GDM1 (cell line): ENCODE data around the gene SOX9.
"Not testable (repeated sequence)": the region's sequence is repeated elsewhere in the genome, so short reads cannot be mapped to it uniquely, and the experiment has no call there.

ENCODE experiments used
- DNase-seq: peaks from one replicate; lab custom pipeline; 2025; lab: John Stamatoyannopoulos, UW

The SOX9 gene

DNA sequence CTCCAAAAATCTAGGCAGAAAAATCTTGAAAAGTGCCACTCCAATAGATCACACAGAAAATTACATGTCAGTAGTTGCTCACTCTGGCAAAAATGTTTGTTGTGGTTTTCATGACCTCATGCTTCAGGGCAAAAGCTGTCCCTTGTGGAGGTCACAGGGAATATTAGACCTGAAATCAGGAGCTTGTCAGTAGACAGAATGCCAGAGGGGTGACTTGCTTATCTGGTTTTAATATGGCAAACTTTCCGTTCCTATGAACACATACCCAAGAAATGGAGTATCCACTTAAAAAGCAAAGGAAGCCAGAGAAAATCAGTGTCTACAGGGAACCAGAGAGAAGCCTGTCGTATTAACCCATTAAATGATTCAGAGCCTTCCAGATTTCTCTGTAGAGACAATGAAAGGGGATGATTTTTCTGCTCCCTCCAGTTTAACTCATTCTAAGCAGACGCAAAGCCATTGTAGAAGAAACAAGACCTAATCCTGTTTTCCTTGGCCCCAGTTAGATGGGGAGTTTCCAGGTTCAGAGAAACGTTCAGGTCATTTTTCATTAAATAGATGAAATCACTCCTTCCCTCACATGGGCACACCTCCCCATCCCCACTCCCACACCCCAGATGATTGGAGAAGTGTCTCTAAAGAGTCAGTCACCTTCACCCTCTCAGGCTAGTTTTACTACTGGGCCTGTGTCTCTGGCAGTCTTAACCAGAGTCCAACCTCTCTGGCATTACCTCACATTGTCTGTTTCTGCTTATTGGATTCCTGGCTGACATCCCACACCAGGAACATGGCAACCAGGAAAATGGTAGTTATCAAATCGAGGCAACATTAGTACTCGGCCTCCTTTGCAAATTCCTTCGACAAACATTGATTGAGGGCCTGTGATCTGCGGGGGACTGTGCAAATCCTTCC, 6.0 kb downstream of the SOX9 start:
- DNase-seq, result no peak

DNA sequence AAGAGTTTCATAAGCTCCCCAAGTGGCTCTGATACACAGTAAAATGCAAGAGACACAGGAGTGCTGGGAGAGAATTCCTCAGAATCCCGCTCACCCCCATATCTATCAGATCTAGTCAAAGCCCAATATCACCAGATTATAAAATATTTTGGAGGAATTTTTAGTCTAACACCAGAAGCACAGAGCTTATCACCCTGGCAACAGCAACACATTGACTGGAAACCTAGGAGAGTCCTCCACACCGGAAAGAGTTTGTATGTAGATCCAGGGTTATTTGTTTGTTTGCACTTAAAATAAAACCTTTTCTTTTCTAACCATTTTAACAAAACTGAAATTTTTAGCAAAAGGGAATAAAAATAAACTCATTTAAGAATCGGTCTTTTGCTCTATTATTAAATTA, 7.2 kb downstream of the SOX9 start:
- DNase-seq, result no peak

DNA sequence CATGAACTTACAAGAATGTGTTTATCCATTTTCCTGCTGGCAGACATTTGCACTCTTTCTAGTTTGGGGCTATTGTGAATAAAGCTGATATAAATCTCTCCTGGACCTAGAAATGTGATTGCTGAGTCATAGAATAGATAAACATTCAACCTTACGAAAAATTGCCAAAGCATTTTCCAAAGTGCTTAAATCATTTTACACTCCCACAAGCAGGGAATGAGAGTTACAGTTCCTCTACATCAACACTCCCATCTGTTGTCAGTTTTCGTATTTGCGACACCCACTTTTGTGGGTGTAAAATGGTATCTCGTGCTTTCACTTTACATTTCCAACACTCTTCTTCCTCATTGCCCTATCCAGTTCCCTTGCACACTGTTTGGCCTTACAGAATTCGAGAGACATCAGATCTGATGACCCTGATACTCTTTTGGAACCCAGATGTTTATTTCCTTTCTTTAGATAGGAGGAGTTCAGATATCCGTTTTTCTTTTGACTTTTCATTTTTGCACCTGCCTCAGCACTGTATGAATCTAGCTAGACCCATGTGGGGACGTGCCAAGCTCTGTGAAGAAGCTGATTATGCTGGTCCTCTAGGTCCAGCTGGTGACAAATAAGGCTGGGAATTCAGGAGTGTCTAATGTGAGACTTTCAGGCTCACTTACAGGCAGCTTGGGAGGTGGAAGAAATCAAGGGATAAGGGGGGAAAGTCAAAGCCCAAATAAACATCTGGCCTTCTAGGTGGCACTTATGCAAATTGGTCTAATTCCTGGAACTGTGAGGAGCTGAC, 14.0 kb downstream of the SOX9 start:
- no peak for DNase-seq

DNA sequence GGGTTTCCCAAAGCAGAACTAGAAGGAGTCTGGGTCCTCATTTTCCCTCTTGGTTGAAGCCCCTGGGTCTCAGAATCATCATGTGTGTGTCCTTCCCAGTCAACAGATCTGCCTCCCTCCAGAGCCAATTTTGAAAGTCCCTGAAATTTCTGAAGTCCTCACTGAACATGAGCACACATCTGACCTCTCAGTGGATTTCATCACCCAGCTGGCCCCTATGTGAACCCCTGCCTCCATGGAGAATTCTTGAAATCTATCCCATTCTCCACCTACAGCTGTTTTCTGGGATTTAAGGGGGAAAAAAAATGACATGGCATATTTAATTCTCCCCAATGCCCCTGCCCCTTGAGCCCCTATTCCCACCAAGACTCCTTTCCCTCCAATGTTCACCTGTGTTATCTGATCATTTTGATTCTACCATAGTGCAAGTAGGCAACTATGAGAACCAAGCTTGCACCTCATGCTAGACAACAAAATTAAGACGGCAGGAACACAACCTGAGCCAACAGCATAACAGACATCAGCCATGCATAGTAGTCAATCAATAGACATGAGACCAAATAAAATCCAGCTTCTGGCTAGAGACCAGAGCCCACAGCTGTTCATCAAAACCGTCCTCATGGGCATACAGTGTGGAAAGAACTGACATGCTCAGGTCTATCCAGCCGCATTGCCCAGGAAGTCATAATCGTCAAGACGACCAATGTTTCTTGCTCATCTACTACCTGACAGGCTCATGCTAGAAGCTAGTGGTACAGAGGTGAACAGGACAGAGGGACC, 14.9 kb downstream of the SOX9 start:
- DNase-seq, result no peak

DNA sequence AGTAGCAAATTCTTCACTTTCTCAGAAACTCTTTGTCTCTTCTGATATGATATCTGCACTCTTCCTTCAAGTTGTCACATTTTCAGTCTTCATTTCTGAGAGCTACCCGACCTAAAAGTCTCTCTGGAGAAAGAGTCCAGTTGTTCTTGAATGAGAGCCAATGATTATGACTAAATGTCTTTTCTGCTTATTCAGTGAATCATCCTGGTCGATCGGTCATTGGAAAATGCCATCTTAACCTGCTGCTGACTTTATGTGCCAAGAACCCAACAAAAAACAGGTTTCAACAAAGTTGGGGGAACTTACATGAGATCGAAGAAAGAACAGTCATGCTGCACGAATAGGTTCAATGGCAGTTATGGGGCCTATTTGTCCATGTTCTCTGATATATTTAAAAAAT, 15.9 kb downstream of the SOX9 start:
- no peak for DNase-seq

DNA sequence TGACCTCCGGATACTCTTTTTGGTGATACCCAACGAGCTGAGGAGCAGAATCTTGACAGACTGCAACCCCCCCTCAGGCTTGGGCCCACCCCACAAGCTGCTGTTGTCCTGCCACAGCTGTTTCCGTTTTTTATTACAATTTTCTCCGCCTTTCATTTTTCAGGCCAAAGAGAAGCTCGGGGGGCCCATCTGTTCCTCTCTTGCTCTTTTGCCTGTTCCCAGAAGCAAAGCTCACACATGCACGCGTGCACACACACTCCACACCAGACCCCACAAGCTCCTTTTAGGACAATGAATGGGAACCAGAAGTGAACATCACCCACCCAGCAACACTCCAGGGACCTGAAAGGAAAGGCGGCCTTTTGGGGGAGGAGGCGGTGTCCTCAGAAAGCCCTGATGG, 16.3 kb downstream of the SOX9 start:
- no peak for DNase-seq

DNA sequence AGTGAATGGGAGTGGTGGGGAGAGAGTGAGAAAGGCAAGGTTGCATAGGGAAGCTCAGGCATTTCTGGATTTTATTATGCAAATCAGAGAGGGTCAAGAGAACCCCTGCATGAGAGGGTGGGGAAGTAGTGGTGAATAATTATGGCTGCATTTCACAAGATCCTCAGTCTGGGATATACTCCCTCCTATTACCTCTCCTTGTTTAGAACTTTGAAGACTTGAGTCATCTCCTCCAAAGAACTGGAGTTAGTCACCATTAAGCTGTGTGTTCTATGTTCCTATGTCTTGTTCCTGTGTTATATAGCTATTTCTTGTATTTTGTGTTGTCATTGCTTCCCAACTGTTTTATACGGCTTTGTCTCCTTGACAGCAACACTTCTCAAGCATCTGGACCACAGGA, 18.4 kb downstream of the SOX9 start:
- no peak for DNase-seq

DNA sequence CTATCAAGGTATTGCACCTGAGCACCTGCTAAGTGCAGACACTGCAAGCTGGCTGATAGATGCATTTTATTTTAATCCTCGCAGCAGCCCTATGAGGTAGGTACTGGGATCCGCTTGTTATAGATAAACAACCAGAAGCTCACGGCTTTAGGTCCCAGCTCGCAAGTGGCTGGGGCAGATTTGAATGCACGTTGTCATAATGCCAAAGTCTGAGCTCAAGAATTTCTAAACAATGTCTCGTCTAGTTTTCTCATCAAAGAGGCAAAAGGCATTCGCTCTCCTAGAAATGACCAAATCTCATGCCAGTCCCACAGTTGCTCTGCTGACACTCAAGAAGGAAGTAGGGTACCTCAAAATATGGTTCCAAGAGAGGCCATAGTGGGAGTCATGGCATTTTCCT, 20.5 kb downstream of the SOX9 start:
- no peak for DNase-seq

DNA sequence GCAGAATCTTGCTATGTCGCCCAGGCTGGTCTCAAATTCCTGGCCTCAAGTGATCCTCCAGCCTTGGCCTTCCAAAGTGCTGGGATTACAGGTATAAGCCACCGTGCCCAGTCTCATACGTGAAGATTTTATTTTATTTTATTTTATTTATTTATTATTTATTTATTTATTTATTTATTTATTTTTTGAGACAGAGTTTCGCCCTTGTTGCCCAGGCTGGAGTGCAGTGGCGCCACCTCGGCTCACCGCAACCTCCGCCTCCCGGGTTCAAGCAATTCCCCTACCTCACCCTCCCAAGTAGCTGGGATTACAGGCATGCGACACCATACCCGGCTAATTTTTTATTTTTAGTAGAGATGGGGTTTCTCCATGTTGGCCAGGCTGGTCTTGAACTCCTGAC, 21.3 kb downstream of the SOX9 start:
- DNase-seq, result not testable (repeated sequence)

DNA sequence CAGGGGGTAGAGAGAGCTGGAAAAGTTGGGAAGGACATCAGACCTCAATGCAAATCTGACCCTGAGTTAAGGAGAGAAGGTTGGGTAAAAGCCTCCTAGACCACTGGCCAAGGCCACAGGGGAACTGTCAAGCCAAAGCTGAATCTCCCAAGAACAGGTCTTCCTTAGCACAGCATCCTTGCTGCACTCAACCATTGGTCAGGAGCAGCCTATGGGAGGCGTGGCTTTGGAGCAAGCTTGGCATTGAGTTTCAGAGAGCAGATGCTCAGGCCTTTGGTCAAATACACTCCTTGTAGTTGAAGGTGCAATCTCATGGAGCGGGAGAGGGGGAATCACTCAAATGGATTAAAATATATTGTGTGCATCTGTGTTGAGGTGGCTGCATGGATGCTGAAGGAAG, 21.8 kb downstream of the SOX9 start:
- DNase-seq, result no peak

DNA sequence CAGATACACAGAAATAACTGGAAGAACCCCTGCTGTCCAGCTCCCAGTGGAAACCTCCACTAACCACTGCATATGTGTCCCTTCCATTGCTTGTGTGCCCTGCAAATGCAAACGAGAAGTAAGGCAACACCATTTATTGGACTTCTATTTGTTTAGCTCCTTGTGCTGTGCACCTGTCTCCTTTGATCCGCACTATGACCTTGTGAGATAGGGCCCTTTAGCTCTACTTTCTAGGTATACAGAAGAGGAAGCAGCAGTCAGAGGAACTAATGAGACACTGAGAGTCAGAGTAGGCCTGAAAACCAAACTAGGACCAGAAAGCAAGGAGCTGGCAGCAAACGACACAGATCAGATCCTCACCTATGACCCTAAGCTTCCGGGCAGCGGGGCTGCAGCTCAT, 22.4 kb downstream of the SOX9 start:
- DNase-seq, result no peak

DNA sequence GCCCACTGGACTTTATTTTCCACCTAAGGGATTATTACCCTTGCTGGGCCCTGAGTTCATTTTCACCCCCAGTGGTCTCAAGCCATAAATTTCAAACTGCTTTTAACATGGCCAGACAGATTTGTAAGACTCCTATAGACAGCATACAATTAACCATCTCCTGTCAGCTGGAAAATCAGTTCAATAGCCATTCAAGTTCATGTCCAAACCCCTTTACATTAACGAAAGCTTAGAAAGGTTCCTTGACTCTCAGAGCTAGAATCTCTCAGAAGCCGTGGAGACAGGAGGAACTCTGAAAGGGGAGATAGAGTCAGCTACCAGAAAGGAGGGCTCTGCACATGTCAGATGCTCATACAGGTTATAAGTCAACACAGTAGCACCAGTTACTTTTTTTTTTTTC, 23.3 kb downstream of the SOX9 start:
- no peak for DNase-seq

DNA sequence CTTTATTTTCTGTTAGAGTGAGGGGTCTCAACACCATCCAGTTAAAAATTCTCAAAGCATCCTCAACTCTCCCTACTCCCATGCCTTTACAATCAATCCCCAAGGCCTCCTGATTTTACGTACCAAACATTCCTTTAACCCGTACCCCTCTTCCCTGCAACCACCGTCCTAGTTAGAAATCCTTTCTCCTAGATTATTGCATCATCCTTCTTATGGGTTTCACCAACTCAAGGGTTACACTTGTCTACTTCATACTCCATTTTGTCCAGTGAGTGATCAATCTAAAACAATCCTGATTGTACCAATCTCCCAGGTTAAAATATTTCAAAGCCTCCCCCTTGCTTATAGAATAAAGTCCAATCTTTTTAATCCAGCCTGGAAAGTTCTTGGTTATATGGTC, 24.7 kb downstream of the SOX9 start:
- no peak for DNase-seq

DNA sequence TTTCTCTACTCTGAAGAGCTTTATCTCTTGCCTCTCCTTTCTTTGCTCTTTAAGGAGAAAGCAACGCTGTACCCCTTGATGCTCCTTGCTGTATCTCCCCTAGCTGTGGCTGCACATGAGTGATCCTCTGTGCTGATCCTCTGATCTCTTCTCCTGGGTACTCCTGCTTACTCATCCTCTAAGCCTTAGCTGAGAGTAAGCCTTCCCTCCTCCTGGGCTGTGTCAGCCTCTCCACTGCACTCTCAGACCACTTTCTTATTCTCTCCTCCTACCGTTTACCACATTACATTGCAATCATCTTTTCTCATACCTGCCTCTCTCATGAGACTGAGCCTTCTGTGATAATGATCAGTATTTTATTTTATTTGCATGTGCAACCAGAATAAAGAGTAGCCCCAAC, 25.1 kb downstream of the SOX9 start:
- DNase-seq, result no peak

DNA sequence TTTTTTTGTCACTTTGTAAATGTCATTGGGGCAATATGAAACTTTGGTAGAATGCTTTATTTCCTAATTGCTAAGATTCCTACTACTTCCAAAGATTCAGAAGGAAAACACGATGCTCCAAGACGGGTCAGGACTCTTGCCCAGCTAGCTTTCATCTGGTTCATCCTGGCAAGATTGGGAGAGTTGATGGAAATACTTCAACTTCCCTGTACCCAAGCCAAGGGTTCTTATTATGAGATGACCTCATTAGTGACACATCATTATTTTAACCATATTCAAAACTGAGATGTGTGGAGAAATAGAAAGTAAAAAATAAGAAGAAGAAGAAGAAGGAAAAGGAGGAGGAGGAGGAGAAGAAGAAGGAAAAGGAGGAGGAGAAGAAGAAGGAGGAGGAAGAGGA, 25.6 kb downstream of the SOX9 start:
- DNase-seq, result no peak

DNA sequence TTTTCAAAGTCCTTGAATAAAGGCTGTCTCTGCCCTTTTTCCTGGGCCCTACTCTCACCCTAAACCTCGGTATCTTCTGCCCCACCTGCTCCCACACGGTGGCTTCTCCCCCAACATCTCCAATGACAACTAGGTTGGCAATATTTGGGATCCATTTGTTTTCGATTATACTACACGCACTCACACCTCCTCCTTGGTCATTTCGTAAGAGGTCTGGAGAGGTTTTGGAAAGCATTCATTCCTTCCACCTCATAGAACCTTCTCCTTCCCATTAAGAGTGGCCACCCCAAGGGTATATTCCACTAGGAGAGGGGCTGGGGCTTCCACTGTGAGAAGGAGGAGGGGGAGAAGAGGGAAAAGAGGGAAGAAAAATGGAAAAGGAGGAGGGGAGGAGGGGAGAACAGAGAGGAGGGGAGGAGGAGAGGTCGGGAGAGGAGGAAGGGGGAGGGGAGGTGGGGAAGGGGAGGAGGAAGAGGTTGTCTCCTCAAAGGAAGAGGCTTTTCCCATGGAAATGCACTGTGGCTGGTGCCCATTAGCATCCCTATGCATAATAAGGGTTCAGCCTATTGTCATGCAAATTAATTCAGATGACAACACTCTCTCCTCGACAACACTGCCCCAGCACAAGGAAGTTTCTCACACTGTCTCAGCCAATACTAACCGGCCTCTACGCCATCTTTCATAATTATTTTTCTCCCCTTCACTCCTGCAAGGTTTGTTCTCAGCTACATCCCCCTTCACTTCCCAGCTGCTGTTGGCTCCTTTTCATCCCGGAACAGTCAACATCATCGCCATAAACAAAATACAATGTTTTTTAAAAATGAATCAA, 30.0 kb downstream of the SOX9 start:
- no peak for DNase-seq

DNA sequence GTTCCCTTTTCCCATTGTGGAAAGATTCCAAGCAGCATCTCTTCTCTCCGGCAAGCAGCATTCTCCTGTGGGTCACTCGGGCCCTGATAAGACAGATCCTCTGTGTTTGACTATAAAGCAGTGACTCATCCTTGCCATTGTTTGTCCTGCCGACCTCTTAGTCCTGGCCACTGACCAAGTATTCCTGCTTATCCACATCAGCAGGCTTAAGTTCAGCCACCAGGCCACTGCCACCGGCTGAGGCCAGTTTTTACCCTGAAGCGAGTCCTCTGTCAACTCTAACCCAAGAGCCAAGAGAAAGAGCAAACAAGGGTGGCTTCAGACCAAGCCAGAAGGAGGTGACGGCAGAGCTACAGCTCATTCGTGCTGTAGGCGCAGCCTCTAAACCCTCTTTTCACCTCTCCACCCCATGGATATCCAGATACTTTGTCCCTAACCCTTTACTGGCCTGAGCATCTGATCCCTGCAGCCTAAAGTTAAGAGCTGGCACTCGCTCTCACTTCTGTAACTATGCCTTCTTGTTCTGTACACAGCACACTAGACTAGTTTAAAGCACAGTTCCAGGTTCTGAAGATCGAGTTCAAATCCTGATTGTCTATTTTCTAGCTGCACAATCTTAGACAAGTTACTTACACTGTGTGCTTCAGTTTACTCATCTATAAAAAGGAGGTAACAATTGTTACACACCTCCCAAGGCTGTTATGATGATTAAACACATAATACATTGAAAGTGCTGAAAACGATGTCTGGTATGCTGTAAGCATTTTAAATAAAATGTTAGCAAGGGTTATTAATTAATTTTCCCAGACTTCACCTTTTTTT, 31.0 kb downstream of the SOX9 start:
- no peak for DNase-seq

DNA sequence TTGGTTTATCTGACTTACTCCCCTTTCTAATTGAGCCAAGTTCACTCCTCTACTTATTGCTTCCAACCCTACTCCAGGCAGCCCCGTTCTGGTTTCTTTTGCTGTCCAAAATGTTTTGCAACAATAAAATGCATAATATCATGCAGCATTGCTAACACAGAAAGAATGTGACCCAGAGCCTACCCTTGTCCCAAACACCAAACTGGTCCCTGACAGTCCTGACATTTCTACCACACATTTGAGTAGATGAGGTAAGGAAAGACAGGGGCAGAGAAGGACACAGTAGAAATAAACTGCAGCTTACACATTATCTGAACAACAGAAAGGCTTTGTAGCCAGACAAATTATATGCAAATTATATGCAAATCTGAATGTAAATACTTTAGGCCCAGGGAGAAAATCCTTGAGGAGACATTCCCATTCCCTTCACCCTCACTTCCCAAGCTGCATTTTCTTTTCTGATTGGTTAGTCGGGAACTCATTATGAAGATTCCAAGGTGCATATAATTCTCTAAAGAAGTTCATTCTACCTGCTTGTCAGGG, 31.6 kb downstream of the SOX9 start:
- no peak for DNase-seq

DNA sequence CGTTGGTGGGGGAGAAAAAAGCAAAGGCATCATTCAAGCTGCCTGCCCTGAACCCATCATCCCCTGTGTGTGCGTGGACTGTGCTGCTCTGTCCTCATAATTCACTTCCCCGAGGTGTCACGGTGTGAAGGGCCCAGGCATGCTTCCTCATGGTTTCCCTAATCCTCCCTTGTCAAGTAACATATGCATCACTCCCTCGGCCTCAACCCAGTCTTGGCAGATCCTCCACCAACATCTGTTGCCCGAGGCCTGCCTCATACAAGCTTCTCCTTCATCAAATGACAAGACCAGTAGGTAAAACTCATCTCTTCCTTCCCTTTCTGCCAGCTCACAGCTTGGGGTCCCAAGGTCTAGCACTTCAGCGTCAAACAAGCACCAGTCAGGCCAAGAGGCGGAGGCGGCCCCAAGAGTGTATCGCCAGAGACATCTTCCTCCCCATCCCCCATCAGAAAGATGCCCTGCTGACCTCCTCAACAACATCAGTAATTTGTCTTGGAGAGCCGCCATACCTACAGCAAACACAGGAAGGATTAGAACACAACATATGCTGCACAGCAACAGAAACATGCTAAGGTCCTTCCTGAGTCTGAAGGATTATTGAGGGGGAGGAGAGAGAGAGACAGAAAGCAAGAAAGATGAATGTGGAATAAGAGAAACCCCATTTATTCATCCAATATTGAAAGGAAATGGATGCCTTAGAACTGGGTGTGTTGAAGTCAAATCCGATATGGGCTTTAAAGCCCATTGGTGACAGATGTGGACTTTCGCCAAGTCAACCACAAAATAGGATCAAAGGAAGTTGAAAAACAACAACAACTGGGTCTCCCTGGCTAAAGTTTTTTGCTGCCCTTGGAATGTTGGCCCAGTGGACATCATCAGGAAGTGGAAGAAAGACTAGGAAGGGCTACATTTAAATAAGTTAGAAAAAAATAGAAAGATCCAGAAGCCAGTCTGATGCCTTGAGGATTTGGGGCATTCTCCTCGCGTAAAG, 38.4 kb downstream of the SOX9 start:
- DNase-seq, result no peak
